ENCODE data around the gene PRRX2. TPM values are rescaled to one million over a fixed set of nuclear protein-coding genes. Genes with fewer than 3 reads are reported as not detected.
"Not testable (repeated sequence)": the region's sequence is repeated elsewhere in the genome, so short reads cannot be mapped to it uniquely, and the experiment has no call there.

Gene PRRX2
- polyA plus RNA-seq, 1 donor (not counting 4 experiments of a cell fraction or from before 2014, with no cell fraction given), result not detected

DNA sequence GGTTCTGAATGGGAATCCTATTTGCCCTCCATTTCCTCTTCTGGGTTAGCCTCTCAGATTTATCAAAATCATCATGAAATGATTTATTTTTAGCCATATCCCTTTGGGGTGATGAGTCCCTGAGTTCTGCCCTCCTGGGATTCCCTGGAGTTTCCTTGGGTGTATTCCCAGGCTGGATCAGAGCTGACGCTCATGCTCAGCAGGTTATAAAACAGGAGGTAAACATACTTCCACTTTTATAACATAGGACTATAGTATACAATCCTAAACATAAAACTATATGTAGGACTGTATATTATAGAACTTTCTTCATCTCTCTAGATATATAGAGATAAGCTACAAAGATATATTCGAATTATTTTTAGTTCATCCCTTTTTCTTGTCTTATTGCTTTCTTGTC, 4.4 kb upstream of the PRRX2 start:
- Histone ChIP-seq H3K79me2 (ENCODE audit: control insufficient read depth, insufficient read depth, low read length) (no peaks in the 10 kb centered on the region), H3K4me1 (ENCODE audit: control insufficient read depth, extremely low read depth, insufficient read depth, low read length) (peaks cover 5% of the 10 kb centered on the region), H2AFZ (ENCODE audit: control insufficient read depth, low read length) (no peak overlapping the region), H3K27ac (ENCODE audit: control insufficient read depth, insufficient read depth, low read length) (no peak overlapping the region), H3K36me3 (ENCODE audit: control insufficient read depth in 2 of 2, extremely low read depth in 1 of 2, insufficient read depth in 2 of 2, low read length in 2 of 2) (no peaks in the 10 kb centered on the region), H3K27me3 (ENCODE audit: control insufficient read depth, extremely low read depth, insufficient read depth, low read length) (peaks cover 17% of the 10 kb centered on the region), H3K9me1 (ENCODE audit: control insufficient read depth, extremely low read depth, insufficient read depth, low read length) (no peaks in the 10 kb centered on the region), H3K9me3 (ENCODE audit: control insufficient read depth, low read depth, low read length) (no peaks in the 10 kb centered on the region), H4K20me1 (ENCODE audit: control insufficient read depth, extremely low read depth, insufficient read depth, low read length) (no peaks in the 10 kb centered on the region), H3K9ac (ENCODE audit: control insufficient read depth, extremely low read depth, insufficient read depth, low read length) (no peak overlapping the region), H3K4me3 (ENCODE audit: control insufficient read depth in 2 of 3, extremely low read depth in 1 of 3, insufficient read depth in 2 of 3, low read depth in 1 of 3, low read length in 3 of 3) (no peak overlapping the region), H3K4me2 (ENCODE audit: control insufficient read depth, extremely low read depth, insufficient read depth, low read depth, low read length) (no peak overlapping the region)
- dilution Hi-C loops (cut with MboI; ENCODE audit: extremely low pct_ligation_motif_present, low sequenced_read_pairs), result no loop called here
- no peak for FAIRE-seq
- TF ChIP-seq, protein P1, sequence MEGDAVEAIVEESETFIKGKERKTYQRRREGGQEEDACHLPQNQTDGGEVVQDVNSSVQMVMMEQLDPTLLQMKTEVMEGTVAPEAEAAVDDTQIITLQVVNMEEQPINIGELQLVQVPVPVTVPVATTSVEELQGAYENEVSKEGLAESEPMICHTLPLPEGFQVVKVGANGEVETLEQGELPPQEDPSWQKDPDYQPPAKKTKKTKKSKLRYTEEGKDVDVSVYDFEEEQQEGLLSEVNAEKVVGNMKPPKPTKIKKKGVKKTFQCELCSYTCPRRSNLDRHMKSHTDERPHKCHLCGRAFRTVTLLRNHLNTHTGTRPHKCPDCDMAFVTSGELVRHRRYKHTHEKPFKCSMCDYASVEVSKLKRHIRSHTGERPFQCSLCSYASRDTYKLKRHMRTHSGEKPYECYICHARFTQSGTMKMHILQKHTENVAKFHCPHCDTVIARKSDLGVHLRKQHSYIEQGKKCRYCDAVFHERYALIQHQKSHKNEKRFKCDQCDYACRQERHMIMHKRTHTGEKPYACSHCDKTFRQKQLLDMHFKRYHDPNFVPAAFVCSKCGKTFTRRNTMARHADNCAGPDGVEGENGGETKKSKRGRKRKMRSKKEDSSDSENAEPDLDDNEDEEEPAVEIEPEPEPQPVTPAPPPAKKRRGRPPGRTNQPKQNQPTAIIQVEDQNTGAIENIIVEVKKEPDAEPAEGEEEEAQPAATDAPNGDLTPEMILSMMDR (optimal IDR thresholded peaks at IDR 0.05 in 1 of 3, IDR thresholded peaks at IDR 0.05 in 1 of 3, conservative IDR thresholded peaks at IDR 0.05 in 1 of 3; ENCODE audit: extremely low read depth in 1 of 3, insufficient read depth in 2 of 3, low read length in 3 of 3), result no peak
- TF ChIP-seq EZH2 (IDR thresholded peaks at IDR 0.05; ENCODE audit: low read length), result no peak
- DNase-seq (ENCODE audit: low read depth, low spot score), result no peak

DNA sequence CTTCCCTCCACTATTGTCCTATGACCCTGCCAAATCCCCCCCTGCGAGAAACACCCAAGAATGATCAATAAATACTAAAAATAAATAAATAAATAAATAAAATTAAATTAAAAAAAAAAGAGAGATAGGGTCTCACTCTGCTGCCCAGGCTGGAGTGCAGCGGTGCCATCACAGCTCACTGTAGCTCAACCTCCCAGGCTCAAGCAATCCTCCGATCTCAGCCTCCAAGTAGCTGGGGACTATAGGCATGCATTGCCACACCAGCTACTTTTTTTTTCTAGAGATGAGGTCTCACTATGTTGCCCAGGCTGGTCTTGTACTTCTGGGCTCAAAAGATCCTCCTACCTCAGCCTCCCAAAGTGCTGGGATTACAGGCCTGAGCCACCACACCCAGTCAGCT, 3.2 kb upstream of the PRRX2 start:
- H3K79me2 ChIP-seq (ENCODE audit: control insufficient read depth, insufficient read depth, low read length); dilution Hi-C loops (cut with MboI; ENCODE audit: extremely low pct_ligation_motif_present, low sequenced_read_pairs); H3K36me3 ChIP-seq (ENCODE audit: control insufficient read depth in 2 of 2, extremely low read depth in 1 of 2, insufficient read depth in 2 of 2, low read length in 2 of 2); H2AFZ ChIP-seq (ENCODE audit: control insufficient read depth, low read length); DNase-seq (ENCODE audit: low read depth, low spot score); H3K4me1 ChIP-seq (ENCODE audit: control insufficient read depth, extremely low read depth, insufficient read depth, low read length); H3K4me3 ChIP-seq (ENCODE audit: control insufficient read depth in 2 of 3, extremely low read depth in 1 of 3, insufficient read depth in 2 of 3, low read depth in 1 of 3, low read length in 3 of 3); H4K20me1 ChIP-seq (ENCODE audit: control insufficient read depth, extremely low read depth, insufficient read depth, low read length); H3K9me3 ChIP-seq (ENCODE audit: control insufficient read depth, low read depth, low read length); H3K9me1 ChIP-seq (ENCODE audit: control insufficient read depth, extremely low read depth, insufficient read depth, low read length); H3K4me2 ChIP-seq (ENCODE audit: control insufficient read depth, extremely low read depth, insufficient read depth, low read depth, low read length); H3K27ac ChIP-seq (ENCODE audit: control insufficient read depth, insufficient read depth, low read length); H3K9ac ChIP-seq (ENCODE audit: control insufficient read depth, extremely low read depth, insufficient read depth, low read length); FAIRE-seq: not testable (repeated sequence)
- H3K27me3 ChIP-seq (ENCODE audit: control insufficient read depth, extremely low read depth, insufficient read depth, low read length), result peaks cover 29% of the 10 kb centered on the region

GRCh38 chr9:129664746-129665388, 580 bp upstream of the PRRX2 start:
- FAIRE-seq, result no peak
- Histone ChIP-seq H2AFZ (ENCODE audit: control insufficient read depth, low read length) (no peak overlapping the region), H3K9ac (ENCODE audit: control insufficient read depth, extremely low read depth, insufficient read depth, low read length) (no peak overlapping the region), H3K27ac (ENCODE audit: control insufficient read depth, insufficient read depth, low read length) (no peak overlapping the region), H3K36me3 (ENCODE audit: control insufficient read depth in 2 of 2, extremely low read depth in 1 of 2, insufficient read depth in 2 of 2, low read length in 2 of 2) (no peaks in the 10 kb centered on the region), H3K4me1 (ENCODE audit: control insufficient read depth, extremely low read depth, insufficient read depth, low read length) (no peaks in the 10 kb centered on the region), H3K9me1 (ENCODE audit: control insufficient read depth, extremely low read depth, insufficient read depth, low read length) (no peaks in the 10 kb centered on the region), H3K79me2 (ENCODE audit: control insufficient read depth, insufficient read depth, low read length) (no peaks in the 10 kb centered on the region), H3K4me2 (ENCODE audit: control insufficient read depth, extremely low read depth, insufficient read depth, low read depth, low read length) (peak overlapping the region; percentile 5), H4K20me1 (ENCODE audit: control insufficient read depth, extremely low read depth, insufficient read depth, low read length) (no peaks in the 10 kb centered on the region), H3K27me3 (ENCODE audit: control insufficient read depth, extremely low read depth, insufficient read depth, low read length) (peaks cover 41% of the 10 kb centered on the region), H3K9me3 (ENCODE audit: control insufficient read depth, low read depth, low read length) (no peaks in the 10 kb centered on the region), H3K4me3 (ENCODE audit: control insufficient read depth in 2 of 3, extremely low read depth in 1 of 3, insufficient read depth in 2 of 3, low read depth in 1 of 3, low read length in 3 of 3) (no peak overlapping the region)
- DNase-seq (ENCODE audit: low read depth, low spot score), result no peak
- dilution Hi-C loops (cut with MboI; ENCODE audit: extremely low pct_ligation_motif_present, low sequenced_read_pairs), result no loop called here
- TF ChIP-seq, protein P1 (optimal IDR thresholded peaks at IDR 0.05 in 1 of 3, IDR thresholded peaks at IDR 0.05 in 1 of 3, conservative IDR thresholded peaks at IDR 0.05 in 1 of 3; ENCODE audit: extremely low read depth in 1 of 3, insufficient read depth in 2 of 3, low read length in 3 of 3), result no peak
- TF ChIP-seq EZH2 (IDR thresholded peaks at IDR 0.05; ENCODE audit: low read length), result no peak
